ENCODE results near the gene SZT2.

The SZT2 gene

GRCh38 chr1:43389326-43390313 lies at the start of gene SZT2, which contains the start of gene MED8:
SZT2 (plus strand) TSS chr1:43389899; CDS start chr1:43389969, 70 bp downstream.
MED8 (minus strand) TSS chr1:43389800; CDS start chr1:43389764, 36 bp downstream.
- DNase-seq (ENCODE audit: low read depth): peak; percentile 92

GRCh38 chr1:43340559-43340958 lies 49.1 kb upstream of the SZT2 start:
- no peak for DNase-seq (ENCODE audit: low read depth)

DNA sequence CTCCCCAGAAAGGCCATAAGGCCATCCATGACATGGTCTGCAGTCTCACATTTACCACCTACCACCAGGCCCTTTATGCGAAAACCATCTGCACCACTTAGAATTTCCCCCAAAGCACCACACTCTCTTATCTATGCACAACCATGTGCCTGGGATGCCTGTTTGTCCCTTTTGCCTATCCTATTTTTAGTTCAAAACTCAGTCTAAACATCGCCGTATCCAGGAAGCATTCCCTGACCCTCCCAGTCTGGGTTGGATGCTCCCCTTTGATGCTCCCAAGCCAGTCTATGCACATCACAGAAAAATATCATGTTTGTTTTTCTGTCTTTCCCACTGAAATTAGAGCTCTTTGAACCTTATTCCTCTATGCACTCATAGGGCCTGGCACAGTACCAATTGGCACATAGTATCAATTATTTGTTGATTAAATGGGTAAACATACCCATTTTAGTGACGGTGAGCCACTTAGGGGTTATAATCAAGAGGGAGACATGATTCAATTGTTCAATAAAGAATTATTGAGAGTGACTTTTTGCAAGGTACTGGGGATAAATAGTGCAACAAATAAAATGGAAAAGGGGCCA lies 45.3 kb upstream of the SZT2 start:
- no peak for DNase-seq (ENCODE audit: low read depth)

GRCh38 chr1:43345120-43345519 lies 44.6 kb upstream of the SZT2 start:
- no peak for DNase-seq (ENCODE audit: low read depth)

GRCh38 chr1:43346636-43347035 lies 43.1 kb upstream of the SZT2 start:
- no peak for DNase-seq (ENCODE audit: low read depth)

DNA sequence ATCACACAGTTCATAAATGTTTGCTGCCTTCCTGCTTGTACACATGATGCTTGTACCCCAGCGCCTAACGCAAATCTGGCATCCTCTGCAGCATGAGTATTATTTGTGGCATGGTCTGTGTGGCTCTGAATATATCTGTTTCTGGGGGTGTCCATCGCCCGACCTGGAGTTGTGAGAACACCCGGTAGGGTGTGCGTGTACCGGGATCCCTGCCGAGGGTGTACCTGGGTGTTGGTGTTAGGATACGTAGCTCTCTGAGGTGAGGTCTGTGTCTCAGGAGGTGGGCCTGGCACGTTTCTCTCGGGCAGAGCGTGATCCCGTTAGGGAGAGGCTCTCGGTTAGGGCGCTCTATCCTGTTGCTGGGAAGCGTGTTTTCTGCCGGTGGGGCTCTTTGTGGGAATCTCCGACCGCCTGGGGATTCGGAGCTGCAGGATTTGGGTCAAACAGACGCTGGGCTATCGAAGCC lies 41.3 kb upstream of the SZT2 start:
- no peak for DNase-seq (ENCODE audit: low read depth)

- no peak for DNase-seq (ENCODE audit: low read depth)
Measured at GRCh38 chr1:43348809-43349593, 40.7 kb upstream of the SZT2 start.

DNA sequence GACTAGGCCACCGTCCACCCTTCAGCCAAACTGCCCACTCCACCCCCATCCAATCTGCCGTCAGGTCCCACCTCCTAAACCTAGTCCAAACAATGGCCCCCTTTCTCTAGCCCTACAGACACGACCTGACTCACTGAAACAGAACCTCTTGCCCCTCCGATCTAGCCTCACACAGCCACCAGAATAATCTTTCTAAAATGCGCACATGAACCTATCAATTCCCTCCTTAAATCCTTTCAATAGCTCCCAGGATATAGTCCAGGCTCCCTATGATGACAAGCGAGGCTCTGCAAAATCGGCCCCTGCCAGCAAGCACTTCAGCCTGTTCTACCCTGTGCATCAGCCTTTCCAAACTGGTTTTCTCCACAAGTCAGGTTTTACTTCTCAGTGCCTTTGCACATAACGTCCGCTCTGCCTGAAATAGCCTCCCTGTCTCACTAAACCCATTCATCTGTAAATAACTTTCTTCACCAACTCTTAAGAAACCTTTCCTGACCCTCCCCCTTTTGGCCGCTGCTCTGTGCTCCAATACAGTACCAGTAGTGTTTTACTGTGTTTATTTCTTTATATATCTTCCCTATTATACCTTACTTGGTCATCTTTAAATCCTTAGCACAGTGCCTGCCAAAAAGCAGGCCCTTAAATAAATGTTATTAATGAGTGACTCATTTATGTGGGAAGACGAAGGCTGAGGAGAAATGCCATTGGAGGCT lies 39.9 kb upstream of the SZT2 start:
- no peak for DNase-seq (ENCODE audit: low read depth)

DNA sequence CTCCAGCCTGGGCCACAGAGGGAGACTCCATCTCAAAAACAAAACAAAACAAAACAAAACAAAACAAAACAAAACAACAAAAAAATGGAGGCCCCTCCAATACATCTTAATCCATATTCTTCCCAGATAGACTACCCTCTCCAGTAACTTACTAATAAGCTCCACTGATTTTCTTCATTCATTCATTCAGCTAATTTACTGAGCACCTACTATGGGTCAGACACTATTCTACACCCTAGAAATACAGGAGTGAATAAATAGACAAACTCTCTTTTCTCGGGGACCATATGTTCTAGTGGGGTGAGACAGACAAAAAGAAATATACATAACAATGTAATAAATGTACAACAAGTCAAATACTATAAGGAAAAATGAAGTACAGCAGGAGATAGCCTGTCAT lies 38.7 kb upstream of the SZT2 start:
- DNase-seq (ENCODE audit: low read depth): no peak

DNA sequence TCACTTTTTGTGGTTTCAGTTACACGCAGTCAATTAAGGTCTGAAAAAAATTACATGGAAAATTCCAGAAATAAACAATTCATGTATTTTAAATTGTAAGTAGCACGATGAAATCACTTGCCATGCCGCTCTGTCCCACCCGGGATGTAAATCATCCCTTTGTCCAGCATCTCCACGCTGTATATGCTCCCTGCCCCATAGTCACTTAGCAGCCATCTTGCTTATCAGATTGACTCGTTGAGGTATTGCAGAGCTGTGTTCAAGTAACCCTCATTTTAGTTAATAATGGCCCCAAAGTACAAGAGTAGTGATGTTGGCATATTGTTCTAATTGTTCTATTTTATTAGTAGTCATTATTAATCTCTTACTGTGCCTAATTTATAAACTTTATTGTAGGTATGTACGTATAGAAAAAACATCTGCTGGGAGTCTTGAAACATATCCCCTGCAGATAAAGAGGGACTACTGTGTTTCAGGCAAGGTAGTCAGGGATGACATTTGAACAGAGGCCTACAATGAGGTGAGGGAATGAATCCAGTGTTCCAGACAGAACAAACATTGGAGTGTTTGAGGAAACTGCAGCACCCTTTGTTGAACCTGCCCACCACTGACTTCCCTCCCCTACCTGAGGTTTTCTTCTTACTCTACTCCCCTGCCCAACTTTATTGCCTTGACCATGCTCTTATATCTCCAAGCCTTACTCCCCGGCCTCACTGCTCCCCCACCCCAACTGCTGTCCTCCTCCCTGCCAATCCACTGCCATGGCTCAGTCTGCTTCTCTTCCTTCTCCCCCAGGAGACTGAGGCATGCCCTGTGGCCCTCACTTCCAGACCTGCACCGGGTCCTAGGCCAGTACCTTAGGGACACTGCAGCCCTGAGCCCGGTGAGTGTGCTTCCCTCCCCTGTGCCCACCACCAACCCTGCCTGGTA lies 38.0 kb upstream of the SZT2 start:
- DNase-seq (ENCODE audit: low read depth): no peak

DNA sequence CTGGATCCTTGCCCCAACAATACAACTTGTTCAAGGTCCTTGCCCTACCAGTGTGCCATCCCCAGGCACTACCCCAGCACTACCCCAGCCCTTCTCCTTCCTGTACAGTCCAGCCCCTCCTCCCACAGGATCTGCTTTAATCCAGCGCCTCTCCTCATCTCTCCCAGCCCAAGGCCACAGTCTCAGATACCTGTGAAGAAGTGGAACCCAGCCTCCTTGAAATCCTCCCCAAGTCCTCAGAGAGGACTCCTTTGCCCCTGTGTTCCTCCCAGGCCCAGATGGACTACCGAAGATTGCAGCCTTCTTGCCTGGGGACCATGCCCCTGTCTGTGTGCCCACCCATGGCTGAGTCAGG lies 37.4 kb upstream of the SZT2 start:
- DNase-seq (ENCODE audit: low read depth): no peak

GRCh38 chr1:43352881-43353280 lies 36.8 kb upstream of the SZT2 start:
- DNase-seq (ENCODE audit: low read depth): no peak

DNA sequence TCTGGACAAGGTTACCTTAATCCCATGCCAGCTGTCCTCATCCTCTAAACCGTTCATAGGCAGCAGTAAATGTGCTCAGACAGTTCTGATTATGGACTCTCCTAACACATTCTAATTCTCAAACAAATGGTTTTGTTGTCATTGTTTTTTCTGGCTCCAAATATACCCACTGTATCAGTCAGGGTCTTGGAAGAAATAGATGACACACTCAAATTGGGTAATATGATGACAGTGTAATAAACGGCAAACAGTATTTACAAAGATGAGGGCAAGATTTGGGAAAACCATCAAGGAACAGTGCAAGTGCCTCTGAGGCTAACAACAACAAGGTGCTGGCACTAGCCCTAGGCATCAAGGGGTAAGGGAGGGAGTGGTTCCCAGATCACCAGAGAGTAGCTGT lies 35.2 kb upstream of the SZT2 start:
- DNase-seq (ENCODE audit: low read depth): no peak

GRCh38 chr1:43354936-43355335 lies 34.8 kb upstream of the SZT2 start:
- no peak for DNase-seq (ENCODE audit: low read depth)

GRCh38 chr1:43357251-43357650 lies 32.4 kb upstream of the SZT2 start:
- no peak for DNase-seq (ENCODE audit: low read depth)

DNA sequence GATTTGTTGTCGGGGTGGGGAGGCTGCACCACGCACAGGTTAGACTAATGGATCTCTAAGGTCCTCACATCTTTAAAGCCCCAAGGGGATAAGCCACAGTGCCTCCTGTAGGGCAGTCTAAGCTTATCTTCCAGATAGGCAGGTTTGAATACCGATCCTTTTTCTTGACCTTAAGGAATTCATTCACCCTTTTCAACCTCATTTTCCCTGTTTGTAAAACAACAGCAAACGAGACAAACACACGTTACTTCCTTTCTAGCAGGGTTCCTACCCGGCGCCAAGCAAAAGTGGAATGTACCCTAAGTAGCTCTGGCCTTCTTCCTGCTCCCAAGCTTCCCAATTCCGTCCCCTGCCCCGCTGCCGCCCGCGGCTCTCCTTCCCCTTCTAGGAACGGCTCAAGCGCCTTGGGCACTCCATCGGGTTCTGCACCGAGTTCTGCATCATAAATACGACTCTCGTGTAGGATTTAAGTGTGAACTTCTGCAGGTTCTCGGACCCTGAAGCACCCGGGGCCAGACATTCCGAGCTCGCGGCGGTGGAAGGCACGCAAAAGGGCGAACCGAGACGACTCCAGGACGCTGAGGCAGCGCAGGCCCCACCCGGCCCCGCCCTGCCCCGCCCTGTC lies 31.5 kb upstream of the SZT2 start:
- DNase-seq (ENCODE audit: low read depth): peak; percentile 31

DNA sequence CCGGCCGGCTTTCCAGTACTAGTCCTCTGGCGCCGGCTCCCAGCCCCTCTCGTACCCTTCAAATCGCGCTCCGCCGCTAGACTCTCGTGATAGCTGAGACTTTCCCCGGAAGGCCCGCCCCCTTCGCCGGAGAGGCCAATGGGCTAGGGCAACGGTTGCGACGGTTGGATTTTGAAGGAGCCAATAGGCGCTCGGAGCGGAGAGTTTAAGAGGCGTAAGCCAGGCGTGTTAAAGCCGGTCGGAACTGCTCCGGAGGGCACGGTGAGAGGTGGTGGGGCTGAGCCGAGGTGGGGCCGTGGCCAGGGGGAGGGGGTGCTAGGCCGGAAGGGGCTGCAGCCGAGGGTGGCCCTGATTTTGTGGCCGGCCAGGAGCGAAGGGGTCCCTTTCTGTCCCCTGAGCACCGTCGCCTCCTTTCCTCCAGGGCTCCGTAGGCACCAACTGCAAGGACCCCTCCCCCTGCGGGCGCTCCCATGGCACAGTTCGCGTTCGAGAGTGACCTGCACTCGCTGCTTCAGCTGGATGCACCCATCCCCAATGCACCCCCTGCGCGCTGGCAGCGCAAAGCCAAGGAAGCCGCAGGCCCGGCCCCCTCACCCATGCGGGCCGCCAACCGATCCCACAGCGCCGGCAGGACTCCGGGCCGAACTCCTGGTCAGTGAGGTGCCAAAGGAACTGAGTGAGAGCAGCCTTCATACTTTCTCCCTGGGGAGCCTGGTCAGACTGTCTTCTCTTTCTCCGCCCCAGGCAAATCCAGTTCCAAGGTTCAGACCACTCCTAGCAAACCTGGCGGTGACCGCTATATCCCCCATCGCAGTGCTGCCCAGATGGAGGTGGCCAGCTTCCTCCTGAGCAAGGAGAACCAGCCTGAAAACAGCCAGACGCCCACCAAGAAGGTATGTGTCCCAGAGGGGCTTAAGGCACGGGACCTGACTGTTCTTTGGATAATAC lies 30.7 kb upstream of the SZT2 start, which contains the start of gene CDC20:
CDC20 (plus strand) TSS at position 236 of the 948 bp plus-strand sequence; CDS start at position 471, 235 bp downstream.
- DNase-seq (ENCODE audit: low read depth): peak; percentile 92

- no peak for DNase-seq (ENCODE audit: low read depth)
Measured at GRCh38 chr1:43359696-43360095, 30.0 kb upstream of the SZT2 start.

DNA sequence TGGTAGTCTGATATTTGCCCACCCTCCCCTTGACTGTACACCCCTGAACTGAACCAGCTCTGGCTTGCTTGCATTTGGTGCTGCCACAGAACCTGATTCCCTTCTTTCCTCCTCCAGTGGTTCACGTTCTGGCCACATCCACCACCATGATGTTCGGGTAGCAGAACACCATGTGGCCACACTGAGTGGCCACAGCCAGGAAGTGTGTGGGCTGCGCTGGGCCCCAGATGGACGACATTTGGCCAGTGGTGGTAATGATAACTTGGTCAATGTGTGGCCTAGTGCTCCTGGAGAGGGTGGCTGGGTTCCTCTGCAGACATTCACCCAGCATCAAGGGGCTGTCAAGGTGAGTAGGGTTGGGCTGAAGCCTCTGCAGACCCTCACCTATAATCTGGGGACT lies 29.1 kb upstream of the SZT2 start:
- no peak for DNase-seq (ENCODE audit: low read depth)
